ENCODE measurements around the gene EMILIN2.
"Not testable (repeated sequence)": the region's sequence is repeated elsewhere in the genome, so short reads cannot be mapped to it uniquely, and the experiment has no call there.

EMILIN2 gene

DNA sequence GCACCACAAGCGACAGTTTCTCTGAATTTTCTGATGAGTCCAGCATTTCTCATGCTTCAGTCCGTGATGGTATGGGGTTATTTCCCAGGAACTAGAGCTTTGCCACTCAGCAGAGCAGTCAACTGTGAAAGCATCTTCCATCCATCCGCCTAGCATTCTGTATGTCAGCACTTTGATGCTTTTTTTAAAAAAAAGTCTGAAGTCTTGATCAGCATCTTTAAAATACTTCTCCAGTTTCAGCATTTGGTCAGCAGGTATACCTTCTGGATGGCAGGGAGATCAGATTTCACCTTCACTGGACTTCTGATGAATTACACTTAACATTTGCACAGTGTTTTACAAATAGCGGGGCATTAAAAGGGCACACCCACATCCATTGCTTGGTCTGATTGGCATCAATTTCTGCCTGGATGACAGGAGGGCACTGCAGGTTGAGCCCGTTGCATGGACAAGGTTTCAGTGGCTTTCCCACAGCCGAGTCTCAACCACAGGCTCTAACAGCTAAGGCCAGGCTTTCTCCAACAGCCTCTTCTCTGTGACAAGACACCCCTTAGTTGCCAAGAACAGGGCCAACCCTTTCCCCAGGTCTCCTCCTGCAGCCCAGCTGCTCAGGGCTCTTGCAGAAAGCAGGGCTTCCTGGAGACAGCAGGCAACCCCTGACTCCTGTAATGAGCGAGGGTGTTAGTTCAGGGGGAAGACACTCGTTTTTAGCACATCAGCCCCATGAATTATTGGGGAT lies 54.0 kb downstream of the EMILIN2 start:
- DNase-seq (no peak), ATAC-seq (no peak)

DNA sequence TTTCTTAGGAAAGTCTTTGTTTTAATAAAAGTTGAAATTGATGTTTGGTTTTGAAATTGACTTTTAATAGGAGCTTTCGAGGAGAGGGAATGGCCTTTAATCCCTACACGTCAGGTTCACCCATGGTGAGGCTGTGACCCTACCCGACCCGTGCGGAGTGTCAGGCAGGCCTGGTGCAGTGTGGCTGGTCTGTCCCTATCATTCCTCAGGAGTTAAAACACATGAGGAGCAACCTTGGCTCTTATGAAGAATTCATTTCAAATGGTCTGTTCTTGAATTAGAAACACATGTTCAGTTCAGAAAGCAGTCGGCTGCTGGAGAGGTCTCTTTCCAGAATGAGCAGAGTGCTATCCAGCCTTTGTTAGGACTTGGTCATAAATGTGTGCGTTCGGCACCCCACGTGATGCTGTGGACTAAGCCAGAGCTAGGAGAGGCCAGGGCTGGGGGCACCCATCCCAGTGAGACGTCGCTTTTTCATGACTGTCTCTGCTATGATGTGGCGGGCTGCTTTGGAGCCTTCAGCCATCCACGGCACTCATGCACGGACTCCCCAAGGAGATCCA lies 54.7 kb downstream of the EMILIN2 start:
- ATAC-seq (no peak), DNase-seq (no peak)

DNA sequence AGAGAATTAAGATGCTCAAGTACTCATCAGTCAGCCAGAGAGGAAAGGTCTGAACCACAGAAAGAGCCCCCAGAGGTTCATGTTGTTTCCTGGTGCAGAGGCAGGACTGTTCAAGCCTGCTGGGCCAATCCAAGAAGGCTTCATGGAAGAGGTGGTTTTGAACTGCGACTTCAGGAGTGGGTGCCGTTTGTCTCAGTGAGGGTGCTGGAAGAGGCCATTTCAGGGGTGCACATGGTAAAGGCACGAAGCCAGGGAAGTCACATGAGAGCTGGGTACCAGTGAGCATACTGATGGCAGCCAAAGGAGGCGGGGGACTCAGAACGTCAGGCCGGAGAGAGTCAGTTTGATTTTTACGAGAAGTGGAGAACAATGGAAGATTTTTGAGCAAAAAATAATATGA lies 55.5 kb downstream of the EMILIN2 start:
- ATAC-seq: no peak
- no peak for DNase-seq

DNA sequence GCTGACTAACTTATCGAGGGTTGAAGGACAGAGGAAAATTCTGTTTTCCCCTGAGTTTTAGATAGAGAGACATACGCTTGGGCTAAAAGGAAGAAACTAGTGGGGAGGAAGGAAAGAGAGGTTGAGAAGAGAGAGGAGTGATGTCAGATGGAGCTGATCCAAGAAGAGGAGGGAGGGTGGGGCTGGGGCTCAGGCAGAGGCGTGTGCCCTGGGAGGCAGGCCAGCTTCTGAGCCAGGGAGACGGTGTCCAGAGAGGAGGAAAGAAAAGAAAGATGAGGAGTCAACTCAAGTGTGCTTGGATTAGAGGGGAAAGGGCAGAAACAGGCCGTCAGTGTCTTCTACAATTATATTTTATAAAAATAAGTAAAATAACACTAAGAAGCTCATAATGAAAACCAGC lies 56.2 kb downstream of the EMILIN2 start:
- ATAC-seq (no peak), DNase-seq (no peak)

DNA sequence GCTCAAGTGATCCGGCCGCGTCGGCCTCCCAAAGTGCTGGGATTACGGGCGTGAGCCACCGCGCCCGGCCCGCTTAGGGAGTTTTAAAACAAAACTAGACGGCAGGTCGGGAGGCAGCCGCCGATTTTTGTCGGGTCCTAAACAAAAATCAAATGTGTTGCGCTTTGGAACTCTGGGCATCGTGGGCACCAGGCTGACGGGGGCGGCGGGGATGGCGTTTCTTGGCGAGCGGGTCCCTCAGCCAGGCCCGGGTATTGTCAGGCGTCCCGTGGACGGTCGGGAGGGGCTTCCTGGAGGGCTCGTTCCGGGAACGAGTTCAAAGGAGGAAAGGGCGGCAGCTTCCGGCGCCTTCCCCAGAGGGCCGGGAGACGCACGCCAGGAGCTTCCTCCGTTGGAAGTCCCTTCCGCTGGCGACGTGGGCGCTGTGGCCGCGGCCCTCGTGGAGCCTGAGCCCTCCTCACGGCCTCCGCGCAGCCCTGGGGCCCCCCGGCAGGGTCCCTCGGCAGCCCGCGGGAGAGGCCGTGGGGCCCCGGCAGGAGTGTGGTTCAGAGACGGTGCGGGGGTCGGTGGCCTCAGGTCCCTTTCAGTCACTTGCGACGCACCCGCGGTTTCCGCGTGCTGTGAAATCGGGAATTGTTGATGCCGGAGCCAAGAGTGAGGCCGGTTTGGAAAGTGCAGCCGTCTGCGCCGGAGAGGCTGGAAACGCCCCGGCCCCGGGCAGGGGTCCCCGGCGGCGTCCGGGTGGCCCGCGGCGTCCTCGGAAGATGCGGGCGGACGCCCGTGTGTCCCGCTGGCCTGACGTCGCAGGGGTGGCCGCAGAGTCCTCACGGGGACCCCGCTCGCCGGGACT lies 59.3 kb downstream of the EMILIN2 start:
- DNase-seq: peak; percentile 73
- ATAC-seq: peak; percentile 45

DNA sequence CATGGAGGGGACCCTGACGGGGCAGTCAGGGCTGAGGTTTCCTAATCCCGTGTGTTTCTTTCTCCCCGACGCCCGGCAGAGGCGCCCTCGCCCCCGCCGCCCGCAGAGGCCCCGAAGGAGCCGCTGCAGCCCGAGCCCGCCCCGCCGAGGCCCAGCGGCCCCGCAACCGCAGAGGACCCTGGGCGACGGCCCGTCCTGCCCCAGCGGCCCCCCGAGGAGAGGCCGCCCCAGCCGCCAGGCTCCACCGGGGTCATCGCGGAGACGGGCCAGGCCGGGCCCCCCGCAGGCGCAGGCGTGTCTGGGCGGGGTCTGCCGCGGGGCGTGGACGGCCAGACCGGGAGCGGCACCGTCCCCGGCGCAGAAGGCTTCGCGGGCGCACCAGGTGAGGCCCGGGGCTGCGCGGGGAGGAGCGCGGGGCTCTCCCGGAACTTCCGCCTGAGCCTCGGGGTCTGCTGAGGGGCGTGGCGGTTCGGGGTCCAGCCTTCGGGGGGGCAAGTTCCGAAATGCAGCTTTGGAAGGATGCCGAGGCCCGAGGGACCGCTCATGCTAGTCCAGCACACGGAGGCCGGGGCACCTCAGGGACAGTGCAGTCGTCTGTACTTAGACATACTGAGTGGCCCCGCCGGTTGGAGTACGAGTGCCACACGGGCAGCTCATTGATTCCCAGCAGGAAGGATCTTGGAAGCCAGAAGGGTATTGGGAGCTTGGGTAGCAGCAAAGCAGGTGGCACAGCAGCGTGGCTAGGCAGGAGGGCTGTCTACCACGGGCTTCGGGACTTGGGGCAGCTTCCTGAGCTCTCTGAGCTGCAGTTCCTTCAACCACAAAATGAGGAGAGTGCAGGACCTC lies 60.1 kb downstream of the EMILIN2 start:
- peak; percentile 66 for DNase-seq
- peak; percentile 70 for ATAC-seq

DNA sequence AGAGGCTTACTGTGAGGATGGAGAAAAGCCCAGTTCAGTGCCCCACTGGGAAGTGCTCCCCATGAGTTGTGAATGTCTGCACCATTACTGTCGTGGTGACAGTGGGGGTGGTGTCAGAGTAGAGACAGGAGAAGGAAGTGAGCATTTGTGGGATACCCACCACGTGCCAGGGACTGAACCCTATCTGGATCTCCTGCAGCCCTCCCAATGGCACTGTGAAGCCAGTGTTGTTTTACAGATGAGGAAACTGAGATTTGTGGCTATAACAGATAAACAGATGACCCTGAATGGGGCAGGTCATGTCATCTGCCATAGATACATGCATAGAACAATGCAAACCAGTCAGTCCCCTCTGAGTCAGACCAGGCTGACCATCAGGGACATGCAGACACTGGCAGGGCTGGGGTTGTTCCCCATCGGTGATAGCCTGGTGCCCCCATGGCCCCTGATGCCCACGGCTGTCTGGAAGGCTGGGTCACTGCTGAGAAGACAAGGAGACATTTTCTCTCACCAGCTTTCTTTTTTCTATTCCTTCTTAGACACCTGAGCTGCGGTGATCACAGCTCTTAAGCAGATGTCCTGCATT lies 60.8 kb downstream of the EMILIN2 start:
- DNase-seq: no peak

DNA sequence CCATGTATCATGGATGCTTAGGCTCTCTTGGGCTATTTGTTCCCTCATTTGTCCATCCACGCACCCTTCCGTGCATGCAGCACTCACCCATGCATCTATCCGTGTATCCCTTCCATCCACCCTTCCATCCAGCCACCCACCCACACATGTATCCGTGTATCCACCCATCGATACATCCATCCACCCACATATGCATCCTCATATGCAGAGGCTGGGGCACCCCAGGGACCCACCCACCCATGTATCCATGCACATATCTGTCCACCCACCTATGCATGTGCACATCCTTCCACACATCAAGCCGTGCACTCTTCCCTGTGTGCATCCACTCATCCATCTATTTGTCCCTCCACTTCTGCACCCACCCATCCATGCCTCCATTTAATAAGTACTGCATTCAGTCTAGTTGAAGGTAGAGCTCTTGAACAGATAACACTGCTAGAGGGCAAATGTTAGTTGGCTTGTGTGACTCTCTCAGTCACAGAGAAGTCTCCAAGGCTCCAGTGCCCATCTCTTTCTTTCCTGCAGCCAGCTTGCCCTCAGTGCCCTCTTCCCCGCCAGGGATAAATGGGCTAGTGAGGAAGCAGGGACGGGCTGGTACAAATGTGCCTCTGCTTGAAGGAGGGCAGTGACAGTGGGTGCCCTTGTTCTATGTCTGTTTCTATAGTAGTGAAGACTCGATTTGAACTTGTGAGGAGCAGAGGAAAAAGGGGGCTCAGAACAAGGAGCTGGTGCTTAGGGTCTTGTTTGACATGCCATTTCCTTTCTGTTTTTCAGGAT lies 61.5 kb downstream of the EMILIN2 start:
- DNase-seq (no peak), ATAC-seq (no peak)

More for the DNA sequence above, 60.8 kb downstream of the EMILIN2 start:
- ATAC-seq: peak; percentile 7

DNA sequence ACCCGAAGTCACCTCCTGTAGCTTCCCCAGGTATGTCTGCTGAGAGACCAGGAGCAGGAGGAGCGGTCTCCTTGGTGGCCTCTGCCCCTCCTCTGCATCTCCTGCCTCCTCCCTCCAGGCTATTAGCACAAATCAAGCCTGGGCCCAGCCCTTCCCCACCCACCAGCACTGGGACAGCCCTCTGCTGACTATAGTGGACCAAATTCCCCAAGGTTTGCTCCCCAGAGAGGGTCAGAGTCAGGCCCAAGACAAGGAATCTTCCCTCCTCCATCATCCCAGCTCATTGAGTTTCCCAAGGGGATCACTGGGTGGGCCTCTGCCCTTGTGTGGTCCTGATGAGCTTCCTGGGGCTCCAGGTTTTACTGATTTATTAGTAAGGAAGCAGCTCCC lies 62.1 kb downstream of the EMILIN2 start:
- ATAC-seq: no peak

DNA sequence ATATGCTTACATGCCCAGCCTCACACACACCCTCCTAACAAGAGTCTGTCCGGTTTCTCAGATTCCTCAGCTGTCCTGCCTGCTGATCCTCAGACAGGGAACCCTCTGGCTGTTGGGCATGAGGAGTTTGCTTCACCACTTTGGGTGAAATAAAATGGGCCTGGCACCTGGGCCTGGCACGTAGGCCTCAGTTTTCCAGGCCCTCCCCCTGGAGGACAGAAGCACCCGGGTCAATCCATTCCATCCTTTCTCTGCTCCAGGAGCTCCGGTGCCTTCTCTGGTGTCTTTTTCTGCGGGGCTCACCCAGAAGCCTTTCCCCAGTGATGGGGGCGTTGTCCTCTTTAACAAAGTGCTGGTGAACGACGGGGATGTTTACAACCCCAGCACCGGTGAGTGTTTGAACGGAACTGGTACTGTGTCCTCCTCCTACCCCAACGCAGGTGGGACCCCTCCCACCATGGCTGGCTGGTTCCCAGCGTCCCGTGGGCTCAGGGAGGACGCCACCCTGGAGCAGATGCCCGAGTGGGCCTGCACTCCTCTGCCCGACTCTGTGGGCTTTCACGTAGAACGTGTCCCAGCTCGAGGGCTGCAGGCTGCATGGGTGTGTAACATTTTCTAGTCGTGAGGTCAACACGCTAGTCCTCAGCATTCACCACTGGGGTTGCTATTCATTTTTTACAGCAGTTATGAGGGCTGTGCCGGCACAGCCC lies 62.8 kb downstream of the EMILIN2 start:
- DNase-seq (no peak), ATAC-seq (no peak)

More for the DNA sequence above, 62.1 kb downstream of the EMILIN2 start:
- no peak for DNase-seq

DNA sequence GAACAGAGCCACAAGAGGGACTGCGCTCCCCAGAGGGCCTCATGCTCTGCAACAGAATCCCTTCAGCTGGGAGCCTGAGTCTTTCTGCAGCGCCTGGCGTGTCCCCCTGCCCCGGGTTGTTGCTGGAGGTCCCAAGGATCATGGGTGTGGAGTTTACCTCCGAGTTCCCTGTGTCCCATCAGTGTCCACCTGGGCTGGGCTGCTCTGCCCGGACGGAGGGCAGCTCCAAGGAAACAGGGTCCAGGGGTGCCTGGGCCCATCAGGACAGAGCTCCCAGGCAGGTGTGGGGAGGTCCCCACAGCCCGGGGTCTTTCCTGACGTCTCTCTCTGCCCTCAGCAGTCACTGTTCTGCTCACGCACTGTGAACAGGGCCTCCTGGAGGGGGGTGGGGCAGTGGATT lies 63.5 kb downstream of the EMILIN2 start:
- DNase-seq (no peak), ATAC-seq (no peak)

DNA sequence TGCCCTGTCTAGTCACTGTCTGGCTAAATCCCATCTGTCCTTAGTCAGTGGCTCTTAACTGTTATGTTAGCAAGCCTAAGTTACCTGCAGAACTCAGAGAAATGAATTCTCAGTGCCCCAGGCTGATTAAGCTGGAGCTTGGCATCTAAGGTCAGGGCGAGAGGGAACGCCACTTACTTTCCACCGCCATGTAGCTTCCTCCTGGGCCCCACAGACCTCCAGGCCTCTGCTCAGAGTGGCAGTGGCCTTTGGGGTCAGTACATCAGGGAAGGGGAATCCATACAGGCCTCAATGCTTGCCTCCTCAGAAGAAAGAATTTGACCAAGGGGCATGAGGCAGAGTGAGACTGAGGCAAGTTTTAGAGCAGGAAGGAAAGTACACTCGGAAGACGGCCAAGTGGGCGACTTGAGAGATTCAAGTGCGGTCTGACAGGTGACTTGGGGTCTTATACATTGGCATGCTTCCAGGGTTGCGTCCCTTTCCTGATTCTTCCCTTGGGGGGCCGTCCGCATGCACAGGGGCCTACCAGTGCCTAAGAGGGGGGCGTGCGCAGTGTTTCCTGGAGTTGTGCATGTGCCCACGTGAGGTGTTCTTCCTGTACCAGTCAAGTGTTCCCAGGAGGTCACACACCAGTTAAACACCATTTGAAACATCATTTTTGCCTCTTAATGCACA lies 64.1 kb downstream of the EMILIN2 start:
- DNase-seq: no peak
- ATAC-seq: no peak

DNA sequence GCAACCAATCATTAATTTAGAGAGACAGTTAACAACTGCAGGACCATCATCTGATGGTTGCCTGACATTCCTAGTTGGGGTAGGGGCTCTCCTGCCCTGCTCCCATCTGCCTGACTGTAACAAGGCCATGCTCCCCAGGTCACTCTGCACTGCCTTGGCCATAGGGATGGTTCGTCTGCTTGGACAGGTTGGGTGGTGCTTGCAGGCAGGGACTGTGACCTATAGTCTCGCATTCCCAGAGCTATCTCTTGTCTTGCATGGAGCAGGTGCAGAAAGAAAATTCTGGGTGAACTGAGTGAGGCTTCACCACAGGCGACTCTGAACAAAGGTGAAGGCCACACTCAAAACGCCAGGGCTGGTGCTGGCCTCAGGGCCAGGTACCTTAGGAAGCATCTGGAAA lies 64.7 kb downstream of the EMILIN2 start:
- ATAC-seq: no peak
- no peak for DNase-seq

DNA sequence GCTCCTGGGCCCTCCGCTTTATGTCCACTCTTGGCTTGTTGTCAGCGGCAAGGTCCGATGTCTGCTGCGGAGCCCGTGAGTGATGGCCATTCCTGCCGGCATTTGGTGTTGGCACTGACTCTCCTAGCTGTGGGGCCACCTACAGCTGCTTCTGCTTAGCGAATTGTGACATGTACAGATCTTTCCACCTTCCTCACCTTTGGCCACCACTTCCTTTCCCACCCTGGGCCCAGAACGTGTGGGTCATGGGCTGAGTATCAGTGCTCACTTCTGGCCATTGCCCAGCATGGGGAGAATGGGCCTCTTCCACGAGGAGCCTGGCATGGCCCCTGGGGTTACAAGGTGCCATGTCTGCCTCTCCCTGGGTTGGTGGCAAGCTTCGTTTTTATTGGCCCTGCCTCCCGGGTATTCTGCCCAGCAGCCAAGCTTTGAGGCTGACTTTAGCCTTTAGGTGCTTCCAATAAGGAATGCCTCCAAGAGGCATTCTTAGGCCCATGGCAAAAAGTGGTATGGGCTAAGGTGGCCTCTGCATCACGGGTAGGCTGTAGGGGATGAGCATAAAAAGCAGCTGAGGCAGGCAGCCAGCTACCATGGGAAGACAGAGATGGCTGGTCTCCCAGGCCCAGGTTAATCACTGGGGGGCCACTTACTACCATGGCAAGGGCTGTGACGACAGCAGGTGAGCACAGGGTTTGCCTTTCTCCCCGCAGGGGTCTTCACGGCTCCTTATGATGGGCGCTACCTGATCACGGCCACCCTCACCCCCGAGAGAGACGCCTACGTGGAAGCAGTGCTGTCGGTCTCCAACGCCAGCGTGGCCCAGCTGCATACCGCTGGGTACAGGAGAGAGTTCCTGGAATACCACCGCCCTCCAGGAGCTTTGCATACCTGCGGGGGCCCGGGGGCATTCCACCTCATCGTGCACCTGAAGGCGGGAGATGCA lies 65.8 kb downstream of the EMILIN2 start:
- ATAC-seq (no peak), DNase-seq (no peak)

DNA sequence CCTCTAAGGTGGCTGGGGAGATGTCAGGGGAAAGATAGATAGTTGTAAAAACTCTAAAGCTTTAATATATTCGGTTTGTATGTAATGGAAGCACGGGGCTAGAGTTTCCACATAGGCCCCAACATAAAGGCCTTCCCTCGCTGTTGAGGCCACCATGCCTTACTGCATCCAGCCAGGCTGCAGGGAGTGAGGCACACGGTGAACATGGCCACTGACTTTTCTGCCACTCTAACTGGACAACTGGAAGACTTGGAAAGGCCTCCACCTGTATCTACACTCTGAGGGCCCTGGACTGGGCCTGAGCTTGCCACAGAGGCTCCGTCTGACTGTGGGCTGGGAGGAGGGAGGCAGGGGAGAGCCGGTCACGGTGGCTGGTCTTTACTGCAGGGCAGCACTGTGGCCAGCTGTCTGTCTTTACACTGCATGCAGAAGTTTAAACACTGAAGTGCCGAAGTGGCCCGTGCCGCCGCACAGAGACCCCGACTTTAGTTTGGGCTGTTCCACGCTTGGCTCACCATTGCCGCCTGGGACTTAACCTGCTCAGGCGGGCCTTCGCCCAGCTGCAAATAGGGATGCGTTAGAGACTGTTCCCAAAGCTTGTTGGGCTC lies 66.7 kb downstream of the EMILIN2 start:
- DNase-seq: no peak

DNA sequence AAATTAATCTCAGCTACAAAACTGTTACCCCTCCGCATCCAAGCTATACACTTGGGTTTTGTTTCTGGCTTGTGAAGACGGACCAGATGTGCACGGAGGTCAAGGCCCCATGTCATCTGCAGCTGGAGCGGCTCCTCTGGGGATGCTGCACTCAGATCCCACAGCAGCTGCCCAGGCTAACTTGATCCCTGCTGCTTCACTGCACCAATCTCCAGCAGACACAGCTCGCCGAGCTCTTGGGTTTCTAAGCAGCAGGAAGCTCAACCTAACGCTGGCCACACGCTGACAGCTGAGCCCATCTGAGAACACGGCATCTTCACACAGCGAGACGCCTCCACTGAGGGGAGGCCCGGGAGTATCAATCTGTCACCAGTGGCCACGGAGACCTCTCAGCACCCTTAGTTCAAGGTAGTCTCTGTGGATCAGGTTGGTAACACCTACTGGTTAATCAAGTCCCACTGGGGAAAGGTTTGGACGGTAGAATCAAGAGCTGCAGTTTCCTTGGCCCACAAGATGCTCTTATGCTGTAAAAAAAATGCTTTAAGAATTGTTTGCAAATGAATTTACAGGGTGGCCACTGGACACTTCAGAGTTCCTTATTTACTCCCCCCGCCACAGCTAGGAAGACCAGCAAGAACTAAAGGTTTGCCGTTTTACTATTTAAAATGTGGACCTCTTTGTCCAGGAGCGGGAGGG lies 67.5 kb downstream of the EMILIN2 start:
- no peak for DNase-seq
- ATAC-seq: no peak

More for the DNA sequence above, 66.7 kb downstream of the EMILIN2 start:
- ATAC-seq: no peak

DNA sequence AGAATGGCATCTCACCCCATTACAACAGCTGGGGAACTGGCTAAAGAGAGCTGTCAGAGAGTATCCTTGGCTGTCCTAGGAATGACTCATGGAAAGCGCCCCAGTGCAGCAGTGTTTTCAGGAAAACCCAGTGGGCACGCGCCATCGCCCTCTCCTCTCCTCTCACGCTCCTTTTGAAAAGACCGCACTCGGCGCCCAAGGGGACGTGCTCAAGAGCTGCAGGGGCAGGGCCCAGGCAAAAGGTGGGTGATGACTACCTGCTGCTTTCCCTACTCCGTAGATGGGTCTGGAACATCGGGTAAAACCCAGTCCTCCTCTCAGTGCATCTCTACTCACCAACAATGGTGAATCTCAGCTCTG lies 68.1 kb downstream of the EMILIN2 start:
- ATAC-seq: no peak
- DNase-seq: no peak

DNA sequence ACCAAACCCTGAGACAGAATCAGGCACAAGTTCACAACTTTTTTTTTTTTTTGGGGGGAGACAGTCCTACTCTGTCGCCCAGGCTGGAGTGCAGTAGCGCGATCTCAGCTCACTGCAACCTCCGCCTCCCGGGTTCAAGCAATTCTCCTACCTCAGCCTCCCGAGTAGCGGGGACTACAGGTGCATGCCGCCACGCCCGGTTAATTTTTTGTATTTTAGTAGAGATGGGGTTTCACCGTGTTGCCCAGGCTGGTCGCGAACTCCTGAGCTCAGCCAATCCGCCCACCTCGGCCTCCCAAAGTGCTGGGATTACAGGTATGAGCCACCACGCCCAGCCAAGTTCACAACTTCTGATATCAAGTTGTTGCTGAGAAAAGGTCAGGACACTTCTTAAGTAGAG lies 68.7 kb downstream of the EMILIN2 start:
- not testable (repeated sequence) for ATAC-seq, DNase-seq
